DND-41 (cell line): Measurements from ENCODE around the gene GSS.
"Not testable (repeated sequence)": the region's sequence is repeated elsewhere in the genome, so short reads cannot be mapped to it uniquely, and the experiment has no call there.

Experiments
- ATAC-seq: fragments of 200-7000 bp; cut with Tn5 transposase; 3 replicates; pipeline ENCODE4 v1.9.1; 2021; ENCODE audit warnings: low read depth; ENCODE audit not compliant: insufficient read depth
- DNase-seq: peaks from one replicate; pipeline ENCODE4 v3.0.0-alpha.2; 2020
- H2AFZ ChIP-seq: 2 replicates; pipeline ENCODE4 v1.6.0; 2012; ENCODE audit warnings: low read depth, low read length
- H3K27ac ChIP-seq: 2 replicates; pipeline ENCODE4 v1.5.1; 2012; ENCODE audit warnings: low read length, inconsistent platforms
- H3K27me3 ChIP-seq: fragments of 200-600 bp; sonication (generic); 2 replicates; pipeline ENCODE4 v1.6.0; 2012; ENCODE audit warnings: low read length, mild to moderate bottlenecking, inconsistent platforms; ENCODE audit not compliant: insufficient read depth, poor library complexity
- H3K36me3 ChIP-seq: 2 replicates; pipeline ENCODE4 v1.5.1; 2012; ENCODE audit warnings: low read length, inconsistent platforms; ENCODE audit not compliant: insufficient read depth
- H3K4me1 ChIP-seq: 2 replicates; pipeline ENCODE4 v1.5.1; 2012; ENCODE audit warnings: mild to moderate bottlenecking, low read length; ENCODE audit not compliant: insufficient read depth
- H3K4me2 ChIP-seq: 2 replicates; pipeline ENCODE4 v1.6.0; 2012; ENCODE audit warnings: mild to moderate bottlenecking, moderate library complexity, low read length, inconsistent platforms; ENCODE audit not compliant: insufficient read depth
- H3K4me3 ChIP-seq, 2 experiments: fragments of 200-600 bp in 1 of 2; shearing (Covaris generic) in 1 of 2; 2 replicates each; pipeline ENCODE4 v1.5.1; 2012 to 2016; ENCODE audit warnings: inconsistent platforms in 2 of 2, low read length in 2 of 2, mild to moderate bottlenecking in 2 of 2, low read depth in 1 of 2, moderate library complexity in 1 of 2
- H3K79me2 ChIP-seq: 2 replicates; pipeline ENCODE4 v1.6.0; 2012; ENCODE audit warnings: low read length, inconsistent platforms; ENCODE audit not compliant: insufficient read depth
- H3K9ac ChIP-seq: 2 replicates; pipeline ENCODE4 v1.6.0; 2012; ENCODE audit warnings: low read depth, mild to moderate bottlenecking, inconsistent platforms, low read length, moderate library complexity
- H3K9me3 ChIP-seq: 2 replicates; pipeline ENCODE4 v1.5.1; 2012; ENCODE audit warnings: low read length, moderate library complexity, mild to moderate bottlenecking, inconsistent platforms; ENCODE audit not compliant: insufficient read depth, severe bottlenecking
- H4K20me1 ChIP-seq: 2 replicates; pipeline ENCODE4 v1.6.0; 2012; ENCODE audit warnings: low read length; ENCODE audit not compliant: insufficient read depth
- EZH2 ChIP-seq: IDR thresholded peaks from 3 replicates; pipeline ENCODE4 v1.6.1; 2012; ENCODE audit warnings: borderline replicate concordance, low read depth, mild to moderate bottlenecking, moderate library complexity, low read length, inconsistent platforms; ENCODE audit not compliant: severe bottlenecking
- TF ChIP-seq, protein P1 (sequence below): IDR thresholded peaks from 2 replicates; pipeline ENCODE4 v1.5.1; 2012; ENCODE audit warnings: borderline replicate concordance, low read length, moderate library complexity, mild to moderate bottlenecking; ENCODE audit not compliant: poor library complexity, severe bottlenecking; ENCODE audit errors: extremely low read depth

GSS gene

GRCh38 chr20:34881689-34882088 lies 73.9 kb downstream of the GSS start:
- DNase-seq (no peak), ATAC-seq (no peak)
- H3K79me2 ChIP-seq, result no peaks in the 10 kb centered on the region
- peaks cover 4% of the 10 kb centered on the region for H3K27me3 ChIP-seq
- H3K9ac ChIP-seq, result no peak overlapping the region
- TF ChIP-seq, protein P1, sequence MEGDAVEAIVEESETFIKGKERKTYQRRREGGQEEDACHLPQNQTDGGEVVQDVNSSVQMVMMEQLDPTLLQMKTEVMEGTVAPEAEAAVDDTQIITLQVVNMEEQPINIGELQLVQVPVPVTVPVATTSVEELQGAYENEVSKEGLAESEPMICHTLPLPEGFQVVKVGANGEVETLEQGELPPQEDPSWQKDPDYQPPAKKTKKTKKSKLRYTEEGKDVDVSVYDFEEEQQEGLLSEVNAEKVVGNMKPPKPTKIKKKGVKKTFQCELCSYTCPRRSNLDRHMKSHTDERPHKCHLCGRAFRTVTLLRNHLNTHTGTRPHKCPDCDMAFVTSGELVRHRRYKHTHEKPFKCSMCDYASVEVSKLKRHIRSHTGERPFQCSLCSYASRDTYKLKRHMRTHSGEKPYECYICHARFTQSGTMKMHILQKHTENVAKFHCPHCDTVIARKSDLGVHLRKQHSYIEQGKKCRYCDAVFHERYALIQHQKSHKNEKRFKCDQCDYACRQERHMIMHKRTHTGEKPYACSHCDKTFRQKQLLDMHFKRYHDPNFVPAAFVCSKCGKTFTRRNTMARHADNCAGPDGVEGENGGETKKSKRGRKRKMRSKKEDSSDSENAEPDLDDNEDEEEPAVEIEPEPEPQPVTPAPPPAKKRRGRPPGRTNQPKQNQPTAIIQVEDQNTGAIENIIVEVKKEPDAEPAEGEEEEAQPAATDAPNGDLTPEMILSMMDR, result no peak
- no peak for TF ChIP-seq EZH2
- H3K9me3 ChIP-seq, result no peaks in the 10 kb centered on the region
- no peak overlapping the region for H3K4me2 ChIP-seq
- no peak overlapping the region for H3K27ac ChIP-seq
- H4K20me1 ChIP-seq, result no peaks in the 10 kb centered on the region
- H3K4me1 ChIP-seq, result peaks cover 5% of the 10 kb centered on the region
- no peak overlapping the region for H2AFZ ChIP-seq
- H3K4me3 ChIP-seq, result no peak overlapping the region
- H3K36me3 ChIP-seq, result no peaks in the 10 kb centered on the region

DNA sequence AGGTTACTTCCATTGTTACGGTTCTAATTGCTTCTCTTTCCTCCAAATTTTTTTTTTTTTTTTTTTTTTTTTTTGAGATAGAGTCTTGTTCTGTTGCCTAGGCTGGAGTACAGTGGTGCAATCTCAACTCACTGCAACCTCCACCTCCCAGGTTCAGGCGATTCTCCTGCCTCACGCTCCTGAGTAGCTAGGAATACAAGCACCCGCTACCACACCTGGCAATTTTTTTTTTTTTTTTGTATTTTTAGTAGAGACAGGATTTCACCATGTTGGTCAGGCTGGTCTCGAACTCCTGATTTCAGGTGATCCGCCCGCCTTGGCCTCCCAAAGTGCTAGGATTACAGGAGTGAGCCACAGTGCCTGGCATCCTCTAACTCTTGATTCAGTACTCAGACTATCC lies 74.6 kb downstream of the GSS start:
- not testable (repeated sequence) for H3K27ac ChIP-seq, DNase-seq, H3K9me3 ChIP-seq, H3K4me2 ChIP-seq, H3K36me3 ChIP-seq, H4K20me1 ChIP-seq, H3K79me2 ChIP-seq, H3K27me3 ChIP-seq, H2AFZ ChIP-seq, ATAC-seq, H3K9ac ChIP-seq, H3K4me3 ChIP-seq
- peaks cover 11% of the 10 kb centered on the region for H3K4me1 ChIP-seq

GRCh38 chr20:34880215-34880850 lies 75.3 kb downstream of the GSS start:
- Histone ChIP-seq H3K4me3 (no peak overlapping the region), H3K4me2 (no peak overlapping the region), H3K4me1 (peaks cover 17% of the 10 kb centered on the region), H2AFZ (no peak overlapping the region), H3K9me3 (no peaks in the 10 kb centered on the region), H3K9ac (no peak overlapping the region), H3K27me3 (peaks cover 7% of the 10 kb centered on the region), H3K27ac (no peak overlapping the region), H3K79me2 (no peaks in the 10 kb centered on the region), H4K20me1 (no peaks in the 10 kb centered on the region), H3K36me3 (no peaks in the 10 kb centered on the region)
- no peak for DNase-seq
- no peak for ATAC-seq
- TF ChIP-seq, protein P1, result no peak
- no peak for TF ChIP-seq EZH2
